ENCODE data around the gene CADPS.

DNA sequence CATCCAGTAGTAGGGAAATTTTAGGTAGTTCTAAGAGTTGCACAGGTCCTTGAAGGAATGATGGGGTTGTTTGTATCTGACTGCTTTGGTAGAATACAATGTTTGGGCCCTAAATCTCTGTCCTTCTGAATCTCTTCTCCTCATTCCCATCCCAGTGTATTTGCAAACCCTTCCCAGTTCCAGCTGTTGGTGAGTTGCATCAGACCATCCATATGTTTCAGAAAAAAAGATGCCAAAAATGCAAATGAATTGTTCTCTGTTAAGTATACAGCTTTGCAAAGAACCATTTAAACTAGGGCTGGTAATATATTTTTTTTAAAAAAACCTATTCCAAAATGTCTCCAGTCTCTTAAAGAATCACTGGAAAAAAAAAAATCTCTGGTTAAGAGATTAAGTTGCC lies 251.0 kb downstream of the CADPS start:
- no peak for TF ChIP-seq RAD21 (CRISPR knock-in tag; conservative IDR thresholded peaks at IDR 0.05 in 1 of 2, IDR thresholded peaks at IDR 0.05 in 1 of 2)
- TF ChIP-seq, protein P1, sequence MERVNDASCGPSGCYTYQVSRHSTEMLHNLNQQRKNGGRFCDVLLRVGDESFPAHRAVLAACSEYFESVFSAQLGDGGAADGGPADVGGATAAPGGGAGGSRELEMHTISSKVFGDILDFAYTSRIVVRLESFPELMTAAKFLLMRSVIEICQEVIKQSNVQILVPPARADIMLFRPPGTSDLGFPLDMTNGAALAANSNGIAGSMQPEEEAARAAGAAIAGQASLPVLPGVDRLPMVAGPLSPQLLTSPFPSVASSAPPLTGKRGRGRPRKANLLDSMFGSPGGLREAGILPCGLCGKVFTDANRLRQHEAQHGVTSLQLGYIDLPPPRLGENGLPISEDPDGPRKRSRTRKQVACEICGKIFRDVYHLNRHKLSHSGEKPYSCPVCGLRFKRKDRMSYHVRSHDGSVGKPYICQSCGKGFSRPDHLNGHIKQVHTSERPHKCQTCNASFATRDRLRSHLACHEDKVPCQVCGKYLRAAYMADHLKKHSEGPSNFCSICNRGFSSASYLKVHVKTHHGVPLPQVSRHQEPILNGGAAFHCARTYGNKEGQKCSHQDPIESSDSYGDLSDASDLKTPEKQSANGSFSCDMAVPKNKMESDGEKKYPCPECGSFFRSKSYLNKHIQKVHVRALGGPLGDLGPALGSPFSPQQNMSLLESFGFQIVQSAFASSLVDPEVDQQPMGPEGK (CRISPR knock-in tag; IDR thresholded peaks at IDR 0.05; ENCODE audit: borderline replicate concordance) = no peak
- TF ChIP-seq NR2F6 (CRISPR knock-in tag; IDR thresholded peaks at IDR 0.05) = no peak
- no peak for TF ChIP-seq NFIC (IDR thresholded peaks at IDR 0.05)
- TF ChIP-seq HNRNPUL1 (IDR thresholded peaks at IDR 0.05; ENCODE audit: low read length) = no peak
- TF ChIP-seq, protein P2, sequence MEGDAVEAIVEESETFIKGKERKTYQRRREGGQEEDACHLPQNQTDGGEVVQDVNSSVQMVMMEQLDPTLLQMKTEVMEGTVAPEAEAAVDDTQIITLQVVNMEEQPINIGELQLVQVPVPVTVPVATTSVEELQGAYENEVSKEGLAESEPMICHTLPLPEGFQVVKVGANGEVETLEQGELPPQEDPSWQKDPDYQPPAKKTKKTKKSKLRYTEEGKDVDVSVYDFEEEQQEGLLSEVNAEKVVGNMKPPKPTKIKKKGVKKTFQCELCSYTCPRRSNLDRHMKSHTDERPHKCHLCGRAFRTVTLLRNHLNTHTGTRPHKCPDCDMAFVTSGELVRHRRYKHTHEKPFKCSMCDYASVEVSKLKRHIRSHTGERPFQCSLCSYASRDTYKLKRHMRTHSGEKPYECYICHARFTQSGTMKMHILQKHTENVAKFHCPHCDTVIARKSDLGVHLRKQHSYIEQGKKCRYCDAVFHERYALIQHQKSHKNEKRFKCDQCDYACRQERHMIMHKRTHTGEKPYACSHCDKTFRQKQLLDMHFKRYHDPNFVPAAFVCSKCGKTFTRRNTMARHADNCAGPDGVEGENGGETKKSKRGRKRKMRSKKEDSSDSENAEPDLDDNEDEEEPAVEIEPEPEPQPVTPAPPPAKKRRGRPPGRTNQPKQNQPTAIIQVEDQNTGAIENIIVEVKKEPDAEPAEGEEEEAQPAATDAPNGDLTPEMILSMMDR (IDR thresholded peaks at IDR 0.05 in 2 of 3, conservative IDR thresholded peaks at IDR 0.05 in 1 of 3; ENCODE audit: insufficient read depth in 2 of 3, low read depth in 1 of 3, low read length in 3 of 3) = no peak
- no peak for TF ChIP-seq KDM1A (IDR thresholded peaks at IDR 0.05)
- TF ChIP-seq, protein P3, sequence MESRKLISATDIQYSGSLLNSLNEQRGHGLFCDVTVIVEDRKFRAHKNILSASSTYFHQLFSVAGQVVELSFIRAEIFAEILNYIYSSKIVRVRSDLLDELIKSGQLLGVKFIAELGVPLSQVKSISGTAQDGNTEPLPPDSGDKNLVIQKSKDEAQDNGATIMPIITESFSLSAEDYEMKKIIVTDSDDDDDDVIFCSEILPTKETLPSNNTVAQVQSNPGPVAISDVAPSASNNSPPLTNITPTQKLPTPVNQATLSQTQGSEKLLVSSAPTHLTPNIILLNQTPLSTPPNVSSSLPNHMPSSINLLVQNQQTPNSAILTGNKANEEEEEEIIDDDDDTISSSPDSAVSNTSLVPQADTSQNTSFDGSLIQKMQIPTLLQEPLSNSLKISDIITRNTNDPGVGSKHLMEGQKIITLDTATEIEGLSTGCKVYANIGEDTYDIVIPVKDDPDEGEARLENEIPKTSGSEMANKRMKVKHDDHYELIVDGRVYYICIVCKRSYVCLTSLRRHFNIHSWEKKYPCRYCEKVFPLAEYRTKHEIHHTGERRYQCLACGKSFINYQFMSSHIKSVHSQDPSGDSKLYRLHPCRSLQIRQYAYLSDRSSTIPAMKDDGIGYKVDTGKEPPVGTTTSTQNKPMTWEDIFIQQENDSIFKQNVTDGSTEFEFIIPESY (CRISPR knock-in tag; IDR thresholded peaks at IDR 0.05) = no peak

Data from K562 (cell line).